HG02623 (cell line): ENCODE measurements around the gene TMC4.

Source experiments
- ATAC-seq: cut with Tn5 transposase; IDR thresholded peaks from one replicate; pipeline ENCODE4 v1.9.1; 2021; ENCODE audit warnings: moderate library complexity; ENCODE audit not compliant: unreplicated experiment

TMC4 gene

DNA sequence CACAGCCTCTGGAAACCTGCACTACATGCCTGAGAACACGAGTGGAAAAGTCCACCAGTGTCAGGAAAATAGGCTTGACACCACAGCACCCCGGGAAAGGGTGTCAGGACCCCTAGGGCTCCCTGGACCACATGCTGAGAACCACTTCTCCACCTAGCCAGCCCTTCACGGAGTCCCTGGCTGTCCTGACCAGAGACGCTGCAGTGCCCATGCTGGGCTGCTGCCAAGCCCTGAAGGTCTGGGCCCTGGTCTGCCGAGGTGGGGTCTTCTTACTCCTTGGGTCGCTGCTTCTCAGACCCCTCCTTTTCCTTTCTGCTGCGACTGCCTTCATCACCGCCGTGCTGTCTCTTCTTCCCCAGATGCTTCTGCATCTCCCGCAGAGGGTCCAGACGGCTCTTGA, 16.5 kb downstream of the TMC4 start:
- no peak for ATAC-seq

- no peak for ATAC-seq
These were observed 17.3 kb downstream of the TMC4 start for GRCh38 chr19:54155694-54156093.

GRCh38 chr19:54154603-54155345, 18.2 kb downstream of the TMC4 start:
- no peak for ATAC-seq

- no peak for ATAC-seq
These were observed 19.1 kb downstream of the TMC4 start for GRCh38 chr19:54153731-54154326.

- ATAC-seq: no peak
These were observed 20.0 kb downstream of the TMC4 start for GRCh38 chr19:54152878-54153524.

GRCh38 chr19:54152267-54152666, 20.7 kb downstream of the TMC4 start:
- ATAC-seq: no peak

GRCh38 chr19:54151362-54152035, 21.5 kb downstream of the TMC4 start:
- no peak for ATAC-seq

GRCh38 chr19:54149021-54149812, 23.7 kb downstream of the TMC4 start:
- no peak for ATAC-seq

- ATAC-seq: no peak
These were observed 24.8 kb downstream of the TMC4 start for GRCh38 chr19:54148158-54148557.

DNA sequence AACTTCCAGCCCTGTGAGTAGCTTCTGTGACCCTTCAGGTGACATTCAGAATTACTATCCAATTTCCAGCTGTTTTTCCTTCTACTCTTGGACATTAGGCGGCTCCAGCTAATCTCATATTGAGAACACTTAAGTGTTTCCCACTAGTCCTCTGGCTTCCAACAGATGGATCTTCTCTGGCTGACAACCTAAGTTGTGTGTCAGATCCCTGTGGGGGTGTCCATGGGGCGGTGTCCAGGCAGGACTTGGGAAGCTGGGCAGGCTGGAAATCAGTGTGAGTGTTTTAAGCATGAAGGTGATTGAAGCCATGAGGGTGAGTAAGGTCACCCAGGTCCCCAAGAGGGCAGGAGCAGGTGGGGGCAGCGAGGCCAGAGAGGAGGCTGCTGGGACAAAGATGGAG, 25.3 kb downstream of the TMC4 start:
- ATAC-seq: no peak

- no peak for ATAC-seq
These were observed 27.3 kb downstream of the TMC4 start for GRCh38 chr19:54145541-54146158.

DNA sequence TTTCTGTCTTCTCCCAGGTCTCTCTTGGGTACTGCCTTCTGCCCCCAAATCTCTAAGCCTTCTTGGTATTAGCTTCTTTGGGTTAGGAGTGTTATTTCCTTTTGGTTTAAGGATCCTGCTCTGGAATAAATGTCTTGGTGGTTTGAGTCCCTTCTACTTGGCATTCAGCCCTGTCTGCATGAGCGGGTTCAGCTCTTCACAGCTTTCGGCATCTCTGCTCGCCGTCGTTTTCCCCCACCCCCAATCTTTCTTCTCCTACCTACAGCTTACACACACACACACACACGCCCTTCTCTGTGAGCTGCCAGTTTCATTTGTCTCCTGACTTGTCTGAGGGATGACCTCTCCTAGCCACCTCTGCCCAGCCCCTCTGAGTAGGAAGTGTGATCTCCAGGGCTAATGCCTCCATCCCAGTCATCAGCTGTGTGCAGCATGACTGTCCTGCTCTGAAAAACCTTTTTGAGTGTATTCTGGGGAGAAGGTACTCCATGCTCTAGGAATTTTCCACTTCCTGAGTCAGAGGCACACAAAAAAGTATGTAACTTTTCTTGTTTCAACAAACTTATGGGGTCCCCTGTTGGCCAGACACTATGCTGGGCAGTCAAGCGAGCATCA, 30.7 kb downstream of the TMC4 start:
- no peak for ATAC-seq

GRCh38 chr19:54141356-54141755, 31.6 kb downstream of the TMC4 start:
- no peak for ATAC-seq

DNA sequence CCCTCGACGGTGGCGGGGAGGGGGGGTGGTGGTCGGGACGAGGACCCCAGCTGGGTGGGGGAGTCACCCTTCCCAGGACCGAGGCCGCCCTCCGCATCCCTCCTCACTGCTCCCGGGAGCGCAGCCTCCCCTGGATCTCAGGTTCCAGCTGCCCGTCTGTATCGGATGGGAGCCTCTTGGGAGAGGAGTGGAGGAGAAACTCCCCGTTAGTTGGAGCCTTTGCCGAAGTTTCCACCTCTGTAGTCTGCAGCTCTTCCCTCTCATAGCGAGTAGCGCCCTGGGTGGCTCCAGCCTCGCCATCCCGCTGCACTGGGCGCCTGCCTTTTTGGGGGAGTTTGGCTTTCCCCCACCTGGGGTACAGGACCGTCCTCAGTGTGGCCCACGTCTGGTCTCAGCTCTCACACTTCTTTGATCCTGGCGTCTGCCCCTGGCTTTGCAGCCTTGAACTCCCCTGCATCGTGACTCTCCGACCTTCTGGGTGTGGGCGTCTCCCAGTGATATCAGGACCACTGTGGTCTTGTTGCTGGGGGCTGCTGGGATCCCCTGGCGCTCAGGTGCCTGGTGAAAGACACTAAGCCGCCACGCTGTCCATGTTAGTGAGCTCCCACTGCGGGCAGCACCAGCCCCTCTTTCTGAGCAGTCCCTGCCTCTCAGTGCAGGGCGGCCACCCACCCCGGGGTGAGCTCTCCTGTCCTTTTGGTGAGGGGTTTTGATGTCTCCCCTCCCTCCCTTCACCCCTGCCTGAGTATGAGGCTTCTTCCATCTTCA, 34.3 kb downstream of the TMC4 start:
- ATAC-seq: no peak

DNA sequence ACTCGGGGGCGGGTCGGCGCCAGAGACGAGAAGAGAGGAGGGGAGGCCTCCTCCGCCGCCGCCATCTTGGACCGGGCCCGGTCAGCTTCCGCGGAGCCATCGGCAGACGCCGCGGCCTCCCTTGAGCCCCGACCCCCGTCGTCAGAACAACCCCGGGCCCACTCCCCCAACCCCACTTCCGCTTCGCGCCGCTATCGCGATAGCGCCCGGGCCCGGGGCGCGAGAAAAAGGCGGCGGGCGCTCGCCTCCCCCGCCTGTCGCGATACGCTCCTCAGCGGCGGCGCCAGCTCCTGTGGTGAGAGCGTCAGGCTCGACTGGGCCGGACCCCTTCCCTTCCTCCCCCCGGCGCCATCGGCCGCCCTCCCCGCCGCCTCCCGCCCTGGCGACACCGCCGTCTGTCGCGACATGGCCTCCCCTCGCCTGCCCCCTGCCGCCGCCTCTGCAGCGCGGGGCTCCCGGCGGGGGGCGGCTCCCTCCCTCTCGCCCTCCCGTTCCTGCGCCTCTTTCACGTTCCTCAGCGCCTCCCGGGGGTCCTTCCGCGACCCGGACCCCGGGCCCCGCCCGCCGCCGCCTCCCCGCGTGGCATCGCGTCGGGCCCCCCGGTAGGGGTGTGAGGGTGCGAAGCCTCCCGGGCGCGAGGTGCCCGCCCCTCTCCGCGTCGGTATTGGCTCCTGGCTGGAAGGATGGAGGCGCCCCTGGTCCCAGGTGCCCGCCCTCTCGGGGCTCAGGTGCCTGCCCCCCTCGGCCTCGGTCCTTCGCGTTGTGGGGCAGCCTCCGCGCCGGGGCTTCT, 35.1 kb downstream of the TMC4 start, which contains the start of gene CNOT3:
CNOT3 (plus strand) TSS at position 64 of the 790 bp plus-strand sequence. CDS start 5,217 bp downstream, outside the sequence.
- no peak for ATAC-seq

- peak; percentile 74 for ATAC-seq
These were observed 35.9 kb downstream of the TMC4 start for GRCh38 chr19:54136864-54137698.

DNA sequence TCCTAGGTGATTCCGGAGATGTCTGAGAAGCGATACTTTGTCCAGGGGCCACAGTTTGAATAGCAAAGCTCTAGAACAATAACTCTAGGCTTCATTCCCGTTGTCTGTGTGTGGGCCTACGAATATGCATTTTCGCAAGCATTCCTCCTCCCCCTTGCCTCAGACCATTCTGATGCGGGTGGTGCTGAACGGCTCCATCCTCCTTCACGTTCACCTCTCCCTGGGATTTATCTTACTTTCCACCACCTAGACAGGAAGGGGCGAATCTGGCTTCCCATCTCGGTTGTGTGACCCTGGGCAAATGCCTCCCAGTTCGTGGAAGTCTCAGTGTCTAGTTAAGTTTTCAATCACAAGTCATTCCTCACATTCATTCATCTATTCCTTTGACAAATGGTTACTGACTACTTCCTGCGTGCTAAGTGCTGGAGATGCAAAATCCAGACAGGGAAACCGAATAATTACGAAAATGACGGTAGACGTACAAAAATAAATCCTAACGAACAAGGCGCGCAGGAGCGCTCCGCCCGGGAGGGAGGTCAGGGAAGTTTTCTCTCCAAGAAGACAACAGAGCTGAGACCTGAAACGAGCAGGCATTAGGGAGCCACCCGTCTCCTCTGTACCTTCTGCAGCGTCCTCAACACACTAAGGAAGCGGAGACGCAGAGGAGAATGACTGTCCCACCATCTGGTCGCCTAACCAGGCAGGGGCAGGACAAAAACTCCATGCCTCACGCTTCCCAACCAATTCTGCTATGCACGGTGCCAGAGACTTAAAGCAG, 36.7 kb downstream of the TMC4 start:
- ATAC-seq: no peak
